Stimulated activated effector memory CD8-positive, alpha-beta T cell treated with anti-CD3 and anti-CD28 coated beads, Interleukin-12 subunit alpha, Interleukin-12 subunit beta, amount 100 ng/mL, for 72 hours (primary cell): ENCODE data around the gene CPM.

Source experiments
- ATAC-seq: fragments of 150-1000 bp; cut with Tn5 transposase; 2 replicates; pipeline ENCODE4 v1.10.0; 2021
- DNase-seq, 2 donors: peaks; one replicate each; pipeline ENCODE4 v3.0.0; 2021 to 2022; ENCODE audit warnings: low spot score in 2 of 2
- H3K27ac Mint-ChIP-seq: one replicate; pipeline ENCODE4 v1.8.0; 2022; ENCODE audit warnings: mild to moderate bottlenecking, mixed read lengths
- H3K36me3 Mint-ChIP-seq: one replicate; pipeline ENCODE4 v1.8.0; 2022; ENCODE audit warnings: mild to moderate bottlenecking, mixed read lengths
- H3K4me1 Mint-ChIP-seq: one replicate; pipeline ENCODE4 v1.8.0; 2022; ENCODE audit warnings: mixed read lengths
- H3K4me3 Mint-ChIP-seq: one replicate; pipeline ENCODE4 v1.8.0; 2022; ENCODE audit warnings: mild to moderate bottlenecking, mixed read lengths
- H3K9me3 Mint-ChIP-seq: one replicate; pipeline ENCODE4 v1.8.0; 2022; ENCODE audit warnings: mixed read lengths

Gene CPM

DNA sequence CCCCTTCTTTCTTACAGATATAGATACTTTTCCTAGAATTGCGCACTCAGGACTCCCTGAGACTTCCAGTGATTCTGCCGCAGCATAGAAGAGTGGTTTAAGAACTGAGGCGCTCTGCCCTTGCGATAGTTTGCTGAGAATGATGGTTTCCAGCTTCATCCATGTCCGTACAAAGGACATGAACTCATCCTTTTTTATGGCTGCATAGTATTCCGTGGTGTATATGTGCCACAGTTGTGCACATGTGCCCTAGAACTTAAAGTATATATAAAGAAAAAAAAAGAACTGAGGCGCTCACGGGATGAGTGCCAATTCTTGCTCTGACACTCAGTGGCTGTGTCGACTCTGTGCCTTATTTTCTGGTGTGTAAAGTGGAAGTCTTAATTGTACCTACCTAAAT lies 1.4 kb upstream of the CPM start:
- no peak for DNase-seq
- Mint-ChIP-seq H3K27ac (no peak overlapping the region), H3K9me3 (no peaks in the 10 kb centered on the region), H3K36me3 (no peaks in the 10 kb centered on the region), H3K4me3 (peak overlapping the region; percentile 71), H3K4me1 (peaks cover 9% of the 10 kb centered on the region)
- no peak for ATAC-seq

GRCh38 chr12:68932128-68932960 lies 627 bp downstream of the CPM start:
- H3K27ac Mint-ChIP-seq: no peak overlapping the region
- H3K4me3 Mint-ChIP-seq: peak overlapping the region; percentile 71
- H3K9me3 Mint-ChIP-seq: no peaks in the 10 kb centered on the region
- DNase-seq (no peak), ATAC-seq (peak; percentile 56)
- H3K4me1 Mint-ChIP-seq: peaks cover 9% of the 10 kb centered on the region
- no peaks in the 10 kb centered on the region for H3K36me3 Mint-ChIP-seq

DNA sequence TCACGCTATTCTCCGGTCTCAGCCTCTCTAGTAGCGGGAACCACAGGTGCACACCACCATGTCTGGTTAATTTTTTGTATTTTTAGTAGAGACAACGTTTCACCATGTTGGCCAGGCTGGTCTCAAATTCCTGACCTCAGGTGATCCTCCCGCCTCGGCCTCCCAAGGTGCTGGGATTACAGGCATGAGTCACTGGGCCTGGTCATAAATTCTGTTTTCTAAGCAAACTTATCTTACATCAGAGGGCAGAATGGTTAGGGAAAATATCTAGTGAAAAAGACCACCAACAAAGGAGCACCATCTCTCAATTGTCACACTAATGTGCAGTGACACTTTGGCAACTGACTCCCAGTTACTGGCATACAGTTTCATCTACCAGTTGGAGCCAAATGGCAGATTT lies 2.8 kb downstream of the CPM start:
- Mint-ChIP-seq H3K9me3 (no peaks in the 10 kb centered on the region), H3K27ac (no peak overlapping the region), H3K4me3 (no peak overlapping the region), H3K4me1 (peaks cover 9% of the 10 kb centered on the region), H3K36me3 (no peaks in the 10 kb centered on the region)
- no peak for ATAC-seq
- DNase-seq: no peak

GRCh38 chr12:68924546-68924945 lies 8.4 kb downstream of the CPM start:
- ATAC-seq: no peak

DNA sequence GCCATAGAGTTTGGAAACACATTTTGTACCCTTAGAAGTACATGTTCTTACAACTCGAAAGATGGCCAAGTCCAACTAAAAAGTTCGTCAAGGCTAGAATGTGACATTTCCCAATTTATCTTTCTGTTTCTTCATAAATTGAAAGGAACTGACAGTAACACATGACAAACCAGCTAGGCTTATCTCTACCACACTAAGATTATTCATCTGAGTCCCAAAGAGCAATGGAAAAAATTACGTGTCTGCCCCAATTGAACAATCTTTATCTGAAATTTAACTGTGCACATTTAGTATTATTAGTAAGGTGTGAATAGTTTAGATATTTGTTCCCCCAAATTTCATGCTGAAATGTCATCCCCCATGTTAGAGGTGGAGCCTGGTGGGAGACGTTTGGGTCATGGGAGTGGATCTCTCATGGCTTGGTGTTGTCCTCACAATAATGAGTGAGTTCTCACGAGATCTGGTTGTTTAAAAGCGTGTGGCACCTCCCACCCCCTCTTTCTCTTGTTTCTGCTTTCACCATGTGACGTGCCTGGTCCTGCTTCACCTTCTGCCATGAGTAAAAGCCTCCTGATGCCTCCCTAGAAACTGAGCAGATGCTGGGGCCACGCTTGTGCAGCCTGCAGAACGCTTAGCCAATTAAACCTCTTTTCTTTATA lies 13.3 kb downstream of the CPM start:
- Mint-ChIP-seq H3K27ac (no peak overlapping the region), H3K9me3 (no peaks in the 10 kb centered on the region), H3K4me3 (no peak overlapping the region), H3K4me1 (no peaks in the 10 kb centered on the region), H3K36me3 (no peaks in the 10 kb centered on the region)
- ATAC-seq (peak; percentile 55), DNase-seq (no peak)

More at GRCh38 chr12:68924546-68924945, 8.4 kb downstream of the CPM start:
- Mint-ChIP-seq H3K4me1 (no peaks in the 10 kb centered on the region), H3K36me3 (no peaks in the 10 kb centered on the region), H3K4me3 (no peak overlapping the region), H3K9me3 (no peaks in the 10 kb centered on the region), H3K27ac (no peak overlapping the region)
- no peak for DNase-seq

GRCh38 chr12:68918960-68919359 lies 14.0 kb downstream of the CPM start:
- Mint-ChIP-seq H3K9me3 (no peaks in the 10 kb centered on the region), H3K36me3 (no peaks in the 10 kb centered on the region), H3K4me1 (no peaks in the 10 kb centered on the region), H3K4me3 (no peak overlapping the region), H3K27ac (no peak overlapping the region)
- ATAC-seq (peak; percentile 62), DNase-seq (no peak)

DNA sequence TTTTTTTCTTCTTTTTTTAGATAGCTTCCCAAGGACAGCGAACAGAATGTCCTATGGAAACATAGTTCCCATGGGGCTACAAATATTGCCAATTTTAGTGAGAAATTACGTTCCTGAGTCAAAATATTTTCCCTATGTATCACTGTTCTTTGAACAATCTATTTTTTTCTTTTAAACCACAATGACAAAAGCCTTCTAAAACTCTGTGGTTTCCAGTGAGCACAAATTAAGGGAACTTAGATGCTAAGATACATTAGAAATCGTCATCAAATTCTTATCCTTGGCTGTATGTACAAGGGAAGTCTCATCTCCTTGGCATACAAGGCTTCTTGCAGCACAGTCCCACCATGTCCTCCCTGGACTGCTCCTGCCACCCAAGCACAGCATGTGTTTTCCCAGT lies 17.9 kb downstream of the CPM start:
- H3K27ac Mint-ChIP-seq: no peak overlapping the region
- no peak for ATAC-seq
- no peaks in the 10 kb centered on the region for H3K36me3 Mint-ChIP-seq
- no peaks in the 10 kb centered on the region for H3K4me1 Mint-ChIP-seq
- no peak for DNase-seq
- H3K4me3 Mint-ChIP-seq: no peak overlapping the region
- no peaks in the 10 kb centered on the region for H3K9me3 Mint-ChIP-seq

DNA sequence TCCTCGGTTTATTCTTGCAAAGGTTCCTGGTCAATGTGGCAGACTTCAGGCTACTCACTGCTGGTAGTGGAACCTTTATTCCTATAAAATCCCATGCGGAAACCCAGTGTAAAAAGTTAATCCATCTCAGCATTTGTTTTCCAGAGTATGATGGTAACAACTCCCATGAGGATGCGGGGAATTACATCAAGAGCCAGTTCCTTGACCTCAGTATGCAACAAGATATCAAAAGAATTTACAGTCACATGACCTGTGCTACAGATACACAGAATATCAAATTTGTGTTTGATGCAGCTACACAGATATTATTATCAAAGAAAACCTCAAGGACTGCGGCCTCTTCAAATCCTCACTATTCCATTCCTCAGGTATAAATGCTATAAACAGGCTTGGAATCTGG lies 19.3 kb downstream of the CPM start:
- no peaks in the 10 kb centered on the region for H3K36me3 Mint-ChIP-seq
- no peak overlapping the region for H3K4me3 Mint-ChIP-seq
- H3K9me3 Mint-ChIP-seq: no peaks in the 10 kb centered on the region
- DNase-seq (peak in 1 of 2 donors; percentile 17), ATAC-seq (no peak)
- no peaks in the 10 kb centered on the region for H3K4me1 Mint-ChIP-seq
- H3K27ac Mint-ChIP-seq: no peak overlapping the region

- ATAC-seq (no peak), DNase-seq (peak in 1 of 2 donors; percentile 38)
- no peaks in the 10 kb centered on the region for H3K9me3 Mint-ChIP-seq
- no peak overlapping the region for H3K27ac Mint-ChIP-seq
- H3K36me3 Mint-ChIP-seq: no peaks in the 10 kb centered on the region
- no peaks in the 10 kb centered on the region for H3K4me1 Mint-ChIP-seq
- no peak overlapping the region for H3K4me3 Mint-ChIP-seq
Observed at GRCh38 chr12:68912916-68913315, 20.1 kb downstream of the CPM start.

GRCh38 chr12:68911197-68911718 lies 21.7 kb downstream of the CPM start:
- DNase-seq (no peak), ATAC-seq (no peak)
- H3K4me3 Mint-ChIP-seq: no peak overlapping the region
- no peaks in the 10 kb centered on the region for H3K36me3 Mint-ChIP-seq
- no peaks in the 10 kb centered on the region for H3K9me3 Mint-ChIP-seq
- no peaks in the 10 kb centered on the region for H3K4me1 Mint-ChIP-seq
- H3K27ac Mint-ChIP-seq: no peak overlapping the region

GRCh38 chr12:68910128-68910527 lies 22.8 kb downstream of the CPM start:
- Mint-ChIP-seq H3K36me3 (no peaks in the 10 kb centered on the region), H3K4me3 (no peak overlapping the region), H3K9me3 (no peaks in the 10 kb centered on the region), H3K4me1 (no peaks in the 10 kb centered on the region), H3K27ac (no peak overlapping the region)
- ATAC-seq (peak; percentile 84), DNase-seq (no peak)

DNA sequence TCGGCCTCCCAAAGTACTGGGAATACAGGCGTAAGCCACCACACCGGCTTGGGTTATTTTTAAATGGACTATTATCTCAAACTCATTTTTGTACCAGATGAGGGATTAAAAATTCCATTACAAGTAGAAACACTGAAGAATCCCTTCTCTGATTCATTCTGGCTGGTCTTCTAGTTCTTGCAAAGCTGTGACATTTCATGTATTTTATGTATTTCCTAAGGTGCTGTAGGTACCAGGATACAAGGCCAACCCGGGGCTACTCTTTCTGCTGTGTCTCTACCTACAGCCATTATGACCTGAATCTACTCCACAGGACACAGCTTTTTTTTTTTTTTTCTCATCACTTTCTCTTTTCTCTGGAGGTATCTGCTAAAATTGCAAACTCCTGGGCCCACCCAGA lies 24.9 kb downstream of the CPM start:
- Mint-ChIP-seq H3K4me1 (no peaks in the 10 kb centered on the region), H3K9me3 (no peaks in the 10 kb centered on the region), H3K36me3 (no peaks in the 10 kb centered on the region), H3K4me3 (no peak overlapping the region), H3K27ac (no peak overlapping the region)
- ATAC-seq (no peak), DNase-seq (no peak)

DNA sequence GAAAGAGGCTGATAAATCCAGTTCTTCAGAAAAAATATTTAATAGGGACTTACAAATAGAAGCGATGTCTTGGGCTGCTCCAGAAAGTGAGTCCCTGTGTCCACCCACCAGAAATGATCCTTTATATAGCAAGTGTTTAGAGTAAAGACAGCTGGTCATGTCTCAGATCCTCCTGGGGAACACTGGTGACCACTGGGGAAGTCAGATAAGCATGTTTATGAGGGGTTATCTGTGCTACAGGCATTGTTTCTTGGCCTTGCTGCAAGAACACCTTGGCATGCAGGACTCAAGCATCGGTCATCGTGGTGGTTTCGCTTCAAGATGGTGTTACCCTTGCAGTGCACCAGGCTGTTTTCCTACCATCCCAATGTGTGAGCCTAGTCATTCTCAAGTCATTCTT lies 27.2 kb downstream of the CPM start:
- H3K9me3 Mint-ChIP-seq: no peaks in the 10 kb centered on the region
- DNase-seq (no peak), ATAC-seq (no peak)
- H3K4me3 Mint-ChIP-seq: no peak overlapping the region
- no peaks in the 10 kb centered on the region for H3K4me1 Mint-ChIP-seq
- no peak overlapping the region for H3K27ac Mint-ChIP-seq
- no peaks in the 10 kb centered on the region for H3K36me3 Mint-ChIP-seq

DNA sequence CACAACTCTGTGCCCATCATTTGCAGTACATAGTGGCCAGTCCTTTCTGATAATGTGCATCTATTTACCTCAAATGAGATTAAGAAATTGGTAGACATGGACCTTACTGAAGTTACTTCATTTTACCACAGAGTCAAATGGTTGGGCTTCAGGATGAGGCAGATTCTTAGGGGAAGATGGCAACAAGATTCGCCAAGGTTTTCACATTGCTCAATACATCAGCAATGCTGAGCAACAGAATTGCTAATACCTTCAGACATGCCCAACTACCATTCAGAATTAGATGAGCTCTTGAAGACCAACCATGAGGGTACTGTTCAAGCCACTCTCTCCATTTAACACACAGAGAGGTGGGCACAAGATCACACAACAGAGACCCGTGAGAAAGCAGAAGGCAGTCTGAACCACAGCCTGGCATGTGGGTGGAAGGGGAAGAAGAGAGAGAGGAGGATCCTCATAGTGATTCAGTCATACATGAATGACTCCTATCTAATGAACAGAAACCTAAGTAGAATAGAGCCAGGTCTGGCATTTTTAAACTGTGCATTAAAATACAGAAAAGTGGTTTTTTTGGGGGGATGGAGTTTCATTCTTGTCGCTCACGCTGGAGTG lies 28.5 kb downstream of the CPM start:
- Mint-ChIP-seq H3K27ac (no peak overlapping the region), H3K4me3 (no peak overlapping the region), H3K9me3 (no peaks in the 10 kb centered on the region), H3K4me1 (no peaks in the 10 kb centered on the region), H3K36me3 (no peaks in the 10 kb centered on the region)
- peak; percentile 69 for ATAC-seq
- no peak for DNase-seq

DNA sequence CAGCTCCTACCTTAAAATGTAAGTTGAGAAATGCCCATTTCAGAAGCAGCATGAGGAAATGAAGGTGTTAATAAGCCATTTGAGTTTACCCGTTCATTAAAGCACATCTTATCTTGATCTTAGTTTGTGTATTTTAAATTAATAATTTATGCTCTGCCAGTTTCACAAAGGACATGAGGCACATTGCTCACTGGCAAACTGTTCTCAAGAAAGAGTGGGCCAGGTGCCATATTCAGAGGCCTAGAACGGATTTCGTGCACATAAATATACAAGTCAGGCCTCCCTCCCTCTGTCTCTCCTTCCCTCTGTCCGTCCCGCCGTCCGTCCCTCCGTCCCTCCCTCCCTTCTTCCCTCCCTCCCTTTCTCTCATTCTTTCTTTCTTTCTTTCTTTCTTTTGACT lies 29.5 kb downstream of the CPM start:
- no peaks in the 10 kb centered on the region for H3K4me1 Mint-ChIP-seq
- H3K4me3 Mint-ChIP-seq: no peak overlapping the region
- no peaks in the 10 kb centered on the region for H3K36me3 Mint-ChIP-seq
- ATAC-seq (no peak), DNase-seq (no peak)
- no peaks in the 10 kb centered on the region for H3K9me3 Mint-ChIP-seq
- no peak overlapping the region for H3K27ac Mint-ChIP-seq

- H3K36me3 Mint-ChIP-seq: no peaks in the 10 kb centered on the region
- no peak overlapping the region for H3K27ac Mint-ChIP-seq
- H3K4me3 Mint-ChIP-seq: no peak overlapping the region
- H3K4me1 Mint-ChIP-seq: no peaks in the 10 kb centered on the region
- no peak for DNase-seq
- no peaks in the 10 kb centered on the region for H3K9me3 Mint-ChIP-seq
- no peak for ATAC-seq
Observed at GRCh38 chr12:68901551-68901950, 31.4 kb downstream of the CPM start.
